ENCODE results near the gene MB21D2.

Gene MB21D2

GRCh38 chr3:192943393-192943792 is 25.7 kb upstream of the MB21D2 start:
- TF ChIP-seq ZFX (IDR thresholded peaks at IDR 0.05): no peak
- TF ChIP-seq, protein P1, sequence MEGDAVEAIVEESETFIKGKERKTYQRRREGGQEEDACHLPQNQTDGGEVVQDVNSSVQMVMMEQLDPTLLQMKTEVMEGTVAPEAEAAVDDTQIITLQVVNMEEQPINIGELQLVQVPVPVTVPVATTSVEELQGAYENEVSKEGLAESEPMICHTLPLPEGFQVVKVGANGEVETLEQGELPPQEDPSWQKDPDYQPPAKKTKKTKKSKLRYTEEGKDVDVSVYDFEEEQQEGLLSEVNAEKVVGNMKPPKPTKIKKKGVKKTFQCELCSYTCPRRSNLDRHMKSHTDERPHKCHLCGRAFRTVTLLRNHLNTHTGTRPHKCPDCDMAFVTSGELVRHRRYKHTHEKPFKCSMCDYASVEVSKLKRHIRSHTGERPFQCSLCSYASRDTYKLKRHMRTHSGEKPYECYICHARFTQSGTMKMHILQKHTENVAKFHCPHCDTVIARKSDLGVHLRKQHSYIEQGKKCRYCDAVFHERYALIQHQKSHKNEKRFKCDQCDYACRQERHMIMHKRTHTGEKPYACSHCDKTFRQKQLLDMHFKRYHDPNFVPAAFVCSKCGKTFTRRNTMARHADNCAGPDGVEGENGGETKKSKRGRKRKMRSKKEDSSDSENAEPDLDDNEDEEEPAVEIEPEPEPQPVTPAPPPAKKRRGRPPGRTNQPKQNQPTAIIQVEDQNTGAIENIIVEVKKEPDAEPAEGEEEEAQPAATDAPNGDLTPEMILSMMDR (conservative IDR thresholded peaks at IDR 0.05): no peak
- no peak overlapping the region for H3K27ac ChIP-seq

DNA sequence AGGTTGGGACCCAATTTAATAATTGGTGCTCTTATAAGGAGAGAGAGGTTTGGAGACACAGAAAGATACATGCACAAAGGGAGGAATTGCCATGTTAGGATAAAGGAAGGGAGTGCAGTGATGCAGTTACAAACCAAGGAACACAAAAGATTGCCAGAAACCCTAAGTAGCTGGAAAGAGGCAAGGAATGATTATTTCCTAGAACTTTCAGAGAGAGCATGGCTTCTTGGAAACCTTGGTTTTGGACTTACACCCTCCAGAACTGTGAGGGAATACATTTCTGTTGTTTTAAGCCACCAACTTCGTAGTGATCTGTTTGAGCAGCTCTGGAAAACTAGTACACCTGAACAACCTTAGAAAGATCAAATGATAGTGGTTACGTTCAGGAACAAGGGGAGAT is 25.0 kb upstream of the MB21D2 start:
- TF ChIP-seq, protein P1 (conservative IDR thresholded peaks at IDR 0.05): no peak
- TF ChIP-seq ZFX (IDR thresholded peaks at IDR 0.05): no peak
- no peak overlapping the region for H3K27ac ChIP-seq

DNA sequence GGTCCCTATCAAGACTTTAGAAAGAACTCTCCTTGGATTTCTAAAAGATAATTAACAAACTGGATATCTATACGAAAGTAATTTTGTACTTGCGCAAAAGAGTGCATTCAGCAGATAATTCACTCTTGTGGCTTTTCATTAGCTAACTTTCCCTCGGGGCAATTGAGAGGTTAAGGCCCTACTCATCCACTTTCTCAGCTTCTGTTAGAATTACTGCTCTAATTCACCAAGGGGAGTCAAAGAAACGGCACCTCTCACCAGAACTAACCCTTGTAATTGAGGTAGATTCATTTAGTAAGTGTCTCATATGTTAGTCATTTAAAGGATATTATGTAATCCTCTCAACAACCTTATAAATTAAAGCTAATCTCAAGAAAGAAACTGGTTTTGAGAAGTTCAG is 22.5 kb upstream of the MB21D2 start:
- no peak overlapping the region for H3K27ac ChIP-seq
- TF ChIP-seq ZFX (IDR thresholded peaks at IDR 0.05): no peak
- TF ChIP-seq, protein P1 (conservative IDR thresholded peaks at IDR 0.05): no peak

- TF ChIP-seq, protein P1 (conservative IDR thresholded peaks at IDR 0.05): no peak
- no peak for TF ChIP-seq ZFX (IDR thresholded peaks at IDR 0.05)
- H3K27ac ChIP-seq: no peak overlapping the region
Measured at GRCh38 chr3:192935441-192935840, 17.8 kb upstream of the MB21D2 start.

DNA sequence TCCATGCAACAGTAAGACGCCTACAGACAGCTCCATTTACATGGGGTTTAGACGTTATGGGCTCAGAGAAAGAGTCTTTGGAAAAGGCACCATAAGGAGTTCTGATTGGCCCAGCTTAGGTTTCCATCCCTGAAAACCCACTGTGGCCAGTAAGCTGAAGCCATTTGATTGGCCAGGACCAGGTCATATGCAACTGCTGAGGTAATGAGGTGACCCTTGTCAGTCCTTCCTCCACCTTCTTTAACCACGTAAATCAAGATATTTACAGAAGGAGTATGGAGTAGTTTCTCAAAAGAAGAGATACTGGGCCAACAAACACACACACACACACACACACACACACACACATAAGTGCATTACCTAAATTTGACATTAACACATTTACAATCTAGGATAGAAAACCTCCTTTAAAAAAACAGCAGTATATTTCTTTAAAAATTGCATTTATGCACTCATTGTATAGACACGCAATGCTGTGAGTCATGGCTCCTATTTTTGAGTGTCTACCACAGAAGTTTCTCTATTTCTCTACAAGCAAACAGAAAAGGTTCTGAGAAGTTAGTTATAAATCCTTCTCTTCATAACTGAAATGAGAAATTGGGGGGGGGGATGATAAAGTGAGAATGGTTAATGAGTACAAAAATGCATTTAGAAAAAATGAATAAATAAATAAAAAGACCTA is 16.3 kb upstream of the MB21D2 start:
- TF ChIP-seq, protein P1 (conservative IDR thresholded peaks at IDR 0.05): no peak
- no peak for TF ChIP-seq ZFX (IDR thresholded peaks at IDR 0.05)
- no peak overlapping the region for H3K27ac ChIP-seq

GRCh38 chr3:192933259-192933658 is 15.6 kb upstream of the MB21D2 start:
- TF ChIP-seq, protein P1 (conservative IDR thresholded peaks at IDR 0.05): no peak
- TF ChIP-seq ZFX (IDR thresholded peaks at IDR 0.05): no peak
- no peak overlapping the region for H3K27ac ChIP-seq

- TF ChIP-seq, protein P1 (conservative IDR thresholded peaks at IDR 0.05): no peak
- TF ChIP-seq ZFX (IDR thresholded peaks at IDR 0.05): no peak
- H3K27ac ChIP-seq: no peak overlapping the region
Measured at GRCh38 chr3:192931825-192932224, 14.2 kb upstream of the MB21D2 start.

Measured in C4-2B (cell line).